ENCODE measurements around the gene KRR1. TPM values are rescaled to one million over a fixed set of nuclear protein-coding genes. Genes with fewer than 3 reads are reported as not detected.
"Not testable (repeated sequence)": the region's sequence is repeated elsewhere in the genome, so short reads cannot be mapped to it uniquely, and the experiment has no call there.

KRR1 gene
- total RNA-seq, 3 donors from 2014 or later (not counting 1 experiment from before 2014, with no cell fraction given), result 101 to 112 (median 106) TPM

GRCh38 chr12:75488553-75488952 is 22.9 kb downstream of the KRR1 start:
- no peaks in the 10 kb centered on the region for H3K36me3 Mint-ChIP-seq
- H3K4me1 ChIP-seq (ENCODE audit: control insufficient read depth, insufficient read depth, low read length), result peaks cover 9% of the 10 kb centered on the region
- DNase-seq, result peak in 1 of 2 donors; percentile 53

GRCh38 chr12:75487308-75487707 is 24.1 kb downstream of the KRR1 start:
- peak overlapping the region in 1 of 2 donors; percentile 100 for H3K27ac Mint-ChIP-seq
- H3K9me3 ChIP-seq (ENCODE audit: control insufficient read depth, insufficient read depth, low read length), result no peaks in the 10 kb centered on the region
- intact Hi-C loops (cut with micrococcal nuclease), result no loop called here
- peaks cover 48 to 71% of the 10 kb centered on the region in 2 donors for H3K4me1 Mint-ChIP-seq
- ATAC-seq (no peak), DNase-seq (no peak)
- no peak overlapping the region for H3K27ac ChIP-seq (ENCODE audit: low read length)
- peaks cover 54% of the 10 kb centered on the region for H3K36me3 ChIP-seq (ENCODE audit: control insufficient read depth, insufficient read depth, low read length)
- H3K27me3 Mint-ChIP-seq (ENCODE audit: low read depth in 2 of 2), result no peaks in the 10 kb centered on the region
- 98% methylated on average over 4 of the region's 4 CpGs for WGBS (ENCODE audit: insufficient coverage)
- H3K27me3 ChIP-seq (ENCODE audit: control insufficient read depth, insufficient read depth, low read length), result no peaks in the 10 kb centered on the region
- H3K9me3 Mint-ChIP-seq, result no peaks in the 10 kb centered on the region
- H3K4me3 Mint-ChIP-seq, result no peak overlapping the region
- no peak for TF ChIP-seq CTCF (IDR thresholded peaks at IDR 0.05)
- H3K4me3 ChIP-seq (ENCODE audit: low read length), result no peak overlapping the region
- H3K4me1 ChIP-seq (ENCODE audit: control insufficient read depth, insufficient read depth, low read length), result peaks cover 19% of the 10 kb centered on the region
- H3K36me3 Mint-ChIP-seq, result no peaks in the 10 kb centered on the region

More at GRCh38 chr12:75488553-75488952, 22.9 kb downstream of the KRR1 start:
- TF ChIP-seq CTCF (IDR thresholded peaks at IDR 0.05), result no peak
- Histone ChIP-seq H3K9me3 (ENCODE audit: control insufficient read depth, insufficient read depth, low read length) (no peaks in the 10 kb centered on the region), H3K27me3 (ENCODE audit: control insufficient read depth, insufficient read depth, low read length) (no peaks in the 10 kb centered on the region), H3K27ac (ENCODE audit: low read length) (no peak overlapping the region), H3K36me3 (ENCODE audit: control insufficient read depth, insufficient read depth, low read length) (peaks cover 63% of the 10 kb centered on the region), H3K4me3 (ENCODE audit: low read length) (no peak overlapping the region)
- peak overlapping the region; percentile 4 to 6 for H3K27ac Mint-ChIP-seq
- no peaks in the 10 kb centered on the region for H3K9me3 Mint-ChIP-seq
- H3K4me1 Mint-ChIP-seq, result peaks cover 44 to 69% of the 10 kb centered on the region in 2 donors
- H3K4me3 Mint-ChIP-seq, result no peak overlapping the region
- intact Hi-C loops (cut with micrococcal nuclease), result no loop called here
- peak in 2 of 3 donors; percentile 47 to 55 for ATAC-seq
- no peaks in the 10 kb centered on the region for H3K27me3 Mint-ChIP-seq (ENCODE audit: low read depth in 2 of 2)

- H3K27ac Mint-ChIP-seq, result peak overlapping the region; percentile 95 to 100
- WGBS (ENCODE audit: insufficient coverage), result 100% methylated on average over 1 of the region's 2 CpGs
- H3K9me3 Mint-ChIP-seq; H3K4me3 ChIP-seq (ENCODE audit: low read length); DNase-seq; H3K27ac ChIP-seq (ENCODE audit: low read length); H3K27me3 ChIP-seq (ENCODE audit: control insufficient read depth, insufficient read depth, low read length); H3K27me3 Mint-ChIP-seq (ENCODE audit: low read depth in 2 of 2); H3K9me3 ChIP-seq (ENCODE audit: control insufficient read depth, insufficient read depth, low read length); ATAC-seq; H3K36me3 Mint-ChIP-seq: not testable (repeated sequence)
- peaks cover 28% of the 10 kb centered on the region for H3K4me1 ChIP-seq (ENCODE audit: control insufficient read depth, insufficient read depth, low read length)
- peaks cover 70 to 87% of the 10 kb centered on the region in 2 donors for H3K4me1 Mint-ChIP-seq
- peak overlapping the region; percentile 87 for H3K4me3 Mint-ChIP-seq
- H3K36me3 ChIP-seq (ENCODE audit: control insufficient read depth, insufficient read depth, low read length), result peaks cover 35% of the 10 kb centered on the region
- intact Hi-C loops (cut with micrococcal nuclease), result loop anchor here (5.0 kb wide), 1 partner anchor 47 kb away; no protein-coding TSS in a partner anchor
Measured at GRCh38 chr12:75484450-75484849, 27.0 kb downstream of the KRR1 start.

- H3K27ac Mint-ChIP-seq, result peak overlapping the region; percentile 95 to 100
- 66% methylated on average over 2 of the region's 2 CpGs for WGBS (ENCODE audit: insufficient coverage)
- no peaks in the 10 kb centered on the region for H3K27me3 ChIP-seq (ENCODE audit: control insufficient read depth, insufficient read depth, low read length)
- H3K36me3 Mint-ChIP-seq, result no peaks in the 10 kb centered on the region
- intact Hi-C loops (cut with micrococcal nuclease), result loop anchor here (2.0 to 5.0 kb wide), 2 partner anchors 27 to 46 kb away; partner anchors contain the start of gene KRR1
- H3K36me3 ChIP-seq (ENCODE audit: control insufficient read depth, insufficient read depth, low read length), result peaks cover 27% of the 10 kb centered on the region
- peaks cover 35% of the 10 kb centered on the region for H3K4me1 ChIP-seq (ENCODE audit: control insufficient read depth, insufficient read depth, low read length)
- peak overlapping the region; percentile 90 for H3K27ac ChIP-seq (ENCODE audit: low read length)
- no peak for ATAC-seq
- H3K27me3 Mint-ChIP-seq (ENCODE audit: low read depth in 2 of 2), result peaks cover 0 to 3% of the 10 kb centered on the region in 2 donors
- DNase-seq, result no peak
- peaks cover 0 to 2% of the 10 kb centered on the region in 2 donors for H3K9me3 Mint-ChIP-seq
- H3K4me3 ChIP-seq (ENCODE audit: low read length), result peak overlapping the region; percentile 84
- peaks cover 76 to 89% of the 10 kb centered on the region in 2 donors for H3K4me1 Mint-ChIP-seq
- no peaks in the 10 kb centered on the region for H3K9me3 ChIP-seq (ENCODE audit: control insufficient read depth, insufficient read depth, low read length)
- H3K4me3 Mint-ChIP-seq, result peak overlapping the region; percentile 87
- no peak for TF ChIP-seq CTCF (IDR thresholded peaks at IDR 0.05)
Measured at GRCh38 chr12:75483431-75483830, 28.0 kb downstream of the KRR1 start.

All from natural killer cell (primary cell).